ENCODE measurements around the gene ACY1.

GRCh38 chr3:51954713-51955112 is 28.6 kb upstream of the ACY1 start:
- TF ChIP-seq POLR2A (IDR thresholded peaks at IDR 0.05) (no peak), CTCF (IDR thresholded peaks at IDR 0.05) (no peak)

All from body of pancreas (tissue), 4 donors.